Diencephalon (tissue), 1 donor: ENCODE data around the gene TICAM1. TPM values are rescaled to one million over a fixed set of nuclear protein-coding genes. Genes with fewer than 3 reads are reported as not detected.
A peak's percentile ranks its signal among the peaks of the same experiment; 100 is the strongest.

Experiments used
- small RNA-seq: library from RNA; depleted of rRNA; stranded (forward); fragments of <200 nt; gene quantifications from one replicate; pipeline ENCODE3, GENCODE V24; 2014
- total RNA-seq: library from RNA; depleted of rRNA; stranded (reverse); fragments of >200 nt; gene quantifications from one replicate; pipeline ENCODE4 v1.2.3, GENCODE V29; 2014

The TICAM1 gene
- total RNA-seq = 1.6 TPM

DNA sequence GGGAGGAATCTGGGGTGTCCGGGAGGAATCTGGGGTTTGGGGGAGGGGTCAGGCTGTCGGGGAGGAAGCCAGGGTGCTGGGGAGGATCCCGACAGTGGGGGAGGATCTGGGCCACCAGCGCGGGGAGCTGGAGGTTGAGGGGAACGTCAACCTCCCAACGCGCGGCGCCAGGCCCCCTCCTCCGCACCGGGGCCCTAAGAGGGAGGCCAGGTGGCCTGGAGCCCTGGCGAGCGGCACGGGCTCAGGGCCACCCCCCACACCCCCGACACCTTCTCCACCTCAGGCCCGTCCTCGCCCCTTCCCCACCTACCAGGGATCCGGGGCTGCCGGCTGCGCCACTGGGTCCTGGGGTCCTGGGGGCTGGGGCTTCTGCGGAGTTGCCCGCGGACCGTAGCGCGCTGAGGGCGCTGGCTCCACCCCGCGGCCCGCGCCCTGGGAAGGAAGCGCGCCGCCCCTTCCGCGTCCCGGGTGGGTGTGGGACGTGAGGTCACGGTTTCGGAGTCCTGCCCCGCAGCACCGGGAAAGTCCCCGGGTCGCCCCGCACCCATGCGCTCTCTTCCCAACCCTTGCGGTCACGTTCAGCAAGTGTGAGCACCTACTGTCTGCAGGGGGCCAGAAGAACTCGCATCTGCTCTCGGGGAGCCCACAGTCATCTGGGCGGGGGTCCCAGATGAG, at the start of gene TICAM1:
TSS of gene TICAM1 (minus strand) at position 409 of the 675 bp plus-strand sequence. CDS start 13,335 bp downstream, outside the sequence.

DNA sequence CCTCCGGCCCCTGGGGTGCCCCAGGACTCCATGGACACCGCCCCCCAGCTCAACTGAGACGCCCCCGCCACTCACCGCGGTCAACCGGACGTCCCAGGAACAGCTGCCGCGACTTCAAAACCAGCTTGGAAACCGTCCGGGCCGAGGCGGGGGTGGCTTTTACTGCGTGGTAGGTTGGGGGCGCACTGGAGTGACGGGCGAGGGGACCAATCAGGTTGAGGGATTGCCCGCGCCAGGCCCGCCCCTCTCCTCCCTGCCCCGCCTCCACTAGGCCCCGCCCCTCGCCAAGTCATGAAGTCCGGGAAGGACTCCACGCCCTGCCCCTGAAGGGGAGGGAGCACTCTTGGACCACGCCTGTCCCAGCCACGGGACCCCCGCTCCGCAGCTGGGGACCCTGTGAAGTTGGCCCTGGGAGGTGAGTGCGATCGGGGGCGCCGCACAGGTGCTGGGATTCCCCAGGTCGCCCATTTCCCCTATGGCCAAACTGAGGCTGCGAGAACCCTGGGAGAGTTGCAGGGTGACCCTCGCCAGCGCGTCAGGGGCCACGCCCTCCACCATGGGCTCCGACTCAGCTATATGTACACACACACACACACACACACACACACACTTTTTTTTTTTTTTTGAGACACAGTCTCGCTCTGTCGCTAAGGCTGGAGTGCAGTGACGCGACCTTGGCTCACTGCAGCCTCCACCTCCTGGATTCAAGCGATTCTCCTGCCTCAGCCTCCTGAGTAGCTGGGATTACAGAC, 36.2 kb upstream of the TICAM1 start, which contains the start of gene PLIN3:
TSS of gene PLIN3 (minus strand) at position 134 of the 752 bp plus-strand sequence. CDS start 6,273 bp downstream, outside the sequence.

DNA sequence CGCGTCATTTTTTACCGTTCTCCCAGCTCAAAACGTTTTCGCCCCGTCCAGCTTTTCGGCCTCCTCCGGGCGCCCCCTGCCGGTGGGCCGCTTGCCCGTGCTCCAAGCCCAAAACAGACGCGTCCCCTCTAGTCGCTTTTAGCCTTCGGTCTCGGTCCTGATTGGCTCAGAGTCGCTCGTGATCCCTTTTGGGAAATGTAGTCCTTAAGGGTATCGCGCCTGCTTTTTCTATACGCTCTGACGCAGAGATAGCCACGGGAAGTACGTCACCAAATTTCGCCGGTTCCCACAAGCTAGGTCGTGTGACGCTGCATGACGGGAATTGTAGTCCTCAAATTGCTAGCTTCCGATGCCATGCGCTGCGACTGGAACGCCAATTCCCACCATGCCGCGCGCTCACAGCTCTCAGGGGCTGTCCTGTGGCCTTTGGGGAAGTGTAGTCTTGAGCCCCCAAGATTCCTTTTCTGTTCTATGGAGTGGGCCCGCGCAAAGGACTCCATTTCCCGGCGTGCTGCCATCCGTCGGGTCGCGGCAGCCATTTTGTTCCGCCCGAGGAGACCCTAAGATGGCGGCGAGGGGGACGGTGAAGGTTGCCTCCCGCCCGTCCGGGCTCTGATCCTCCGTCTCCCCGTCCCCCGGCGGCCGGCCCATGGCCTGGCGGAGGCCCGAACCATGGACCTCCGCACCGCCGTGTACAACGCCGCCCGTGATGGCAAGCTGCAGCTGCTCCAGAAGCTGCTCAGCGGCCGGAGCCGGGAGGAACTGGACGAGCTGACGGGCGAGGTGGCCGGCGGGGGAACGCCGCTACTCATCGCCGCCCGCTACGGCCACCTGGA, 40.1 kb downstream of the TICAM1 start, which contains the start of gene FEM1A:
TSS of gene FEM1A (plus strand) at position 552 of the 836 bp plus-strand sequence. CDS start at position 673, 121 bp downstream.

Small RNA genes lying within 50 kb of the gene (small RNA-seq; reads per million reads assigned to genes)
- gene MIR7-3 = 1.2 reads per million, percentile 80 among the genes with 10 or more reads in this experiment

Other genes starting within 250 kb of the TICAM1 start
- gene TNFAIP8L1, start 192.2 kb downstream of the TICAM1 start, total RNA-seq = 7.6 TPM
- 42.4 TPM for gene MYDGF, start 161.4 kb downstream of the TICAM1 start, total RNA-seq
- gene DPP9, start 107.9 kb downstream of the TICAM1 start, total RNA-seq = 10.1 TPM
- gene FEM1A, start 40.0 kb downstream of the TICAM1 start, total RNA-seq = 18.9 TPM
- gene PLIN3, start 36.0 kb upstream of the TICAM1 start, total RNA-seq = 18.5 TPM
- not detected for gene ARRDC5, start 71.2 kb upstream of the TICAM1 start, total RNA-seq
- gene UHRF1, start 77.8 kb upstream of the TICAM1 start, total RNA-seq = 14.5 TPM
- 32.3 TPM for gene KDM4B, start 137.4 kb upstream of the TICAM1 start, total RNA-seq